Brain microvascular endothelial cell (primary cell): ENCODE data around the gene UBN1.

ENCODE experiments used
- DNase-seq: peaks from one replicate; pipeline ENCODE4 v3.0.0-alpha.2; 2020
- H3K27ac ChIP-seq: fragments of 250-450 bp; sonication (Bioruptor Pico); 2 replicates; pipeline ENCODE4 v1.5.1; 2020; ENCODE audit warnings: mild to moderate bottlenecking, moderate library complexity
- H3K27me3 ChIP-seq: fragments of 250-450 bp; sonication (Bioruptor Pico); replicated peaks from 2 replicates; pipeline ENCODE4 v1.5.1; 2020; ENCODE audit warnings: mild to moderate bottlenecking
- H3K36me3 ChIP-seq: fragments of 250-450 bp; sonication (Bioruptor Pico); replicated peaks from 2 replicates; pipeline ENCODE4 v1.5.1; 2020; ENCODE audit warnings: mild to moderate bottlenecking
- H3K4me3 ChIP-seq: 2 replicates; pipeline ENCODE4 v1.5.1; 2011; ENCODE audit warnings: low read depth, mild to moderate bottlenecking, control low read depth, low read length, moderate library complexity
- CTCF ChIP-seq: IDR thresholded peaks from 2 replicates; pipeline ENCODE4 v1.5.1; 2011; ENCODE audit warnings: low read depth, mild to moderate bottlenecking, moderate library complexity, low read length, control low read depth, inconsistent platforms; ENCODE audit errors: missing control alignments
- in situ Hi-C: cut with HindIII; loops from 2 replicates; pipeline ENCODE4 v1.10.0; 2017; ENCODE audit warnings: low sequenced_read_pairs, low pct_ligation_motif_present

The UBN1 gene

GRCh38 chr16:4859190-4859899 lies 12.1 kb downstream of the UBN1 start:
- Histone ChIP-seq H3K36me3 (peaks cover 67% of the 10 kb centered on the region), H3K27ac (peak overlapping the region; percentile 7), H3K27me3 (no peaks in the 10 kb centered on the region), H3K4me3 (no peak overlapping the region)
- in situ Hi-C loops, result no loop called here
- DNase-seq, result peak; percentile 8
- no peak for TF ChIP-seq CTCF

GRCh38 chr16:4859900-4860255 lies 12.6 kb downstream of the UBN1 start:
- H3K27me3 ChIP-seq, result no peaks in the 10 kb centered on the region
- peak; percentile 39 for DNase-seq
- in situ Hi-C loops, result no loop called here
- H3K36me3 ChIP-seq, result peaks cover 65% of the 10 kb centered on the region
- peak overlapping the region; percentile 7 for H3K27ac ChIP-seq
- no peak overlapping the region for H3K4me3 ChIP-seq
- no peak for TF ChIP-seq CTCF

- H3K27me3 ChIP-seq, result no peaks in the 10 kb centered on the region
- H3K27ac ChIP-seq, result no peak overlapping the region
- DNase-seq, result no peak
- no peak for TF ChIP-seq CTCF
- H3K36me3 ChIP-seq, result peaks cover 57% of the 10 kb centered on the region
- in situ Hi-C loops, result no loop called here
- no peak overlapping the region for H3K4me3 ChIP-seq
These were observed 13.6 kb downstream of the UBN1 start for GRCh38 chr16:4860727-4861342.

- in situ Hi-C loops, result no loop called here
- no peak for DNase-seq
- Histone ChIP-seq H3K4me3 (no peak overlapping the region), H3K36me3 (peaks cover 46% of the 10 kb centered on the region), H3K27me3 (no peaks in the 10 kb centered on the region), H3K27ac (no peak overlapping the region)
- no peak for TF ChIP-seq CTCF
These were observed 15.4 kb downstream of the UBN1 start for GRCh38 chr16:4862639-4863038.

GRCh38 chr16:4864728-4865127 lies 17.4 kb downstream of the UBN1 start:
- in situ Hi-C loops, result no loop called here
- Histone ChIP-seq H3K4me3 (no peak overlapping the region), H3K36me3 (peaks cover 30% of the 10 kb centered on the region), H3K27me3 (no peaks in the 10 kb centered on the region), H3K27ac (no peak overlapping the region)
- no peak for TF ChIP-seq CTCF
- no peak for DNase-seq

GRCh38 chr16:4865231-4865860 lies 18.1 kb downstream of the UBN1 start:
- no peak overlapping the region for H3K27ac ChIP-seq
- DNase-seq, result no peak
- H3K4me3 ChIP-seq, result no peak overlapping the region
- H3K36me3 ChIP-seq, result peaks cover 31% of the 10 kb centered on the region
- H3K27me3 ChIP-seq, result no peaks in the 10 kb centered on the region
- no peak for TF ChIP-seq CTCF
- in situ Hi-C loops, result no loop called here
